Keratinocyte (primary cell): ENCODE data around the gene JMJD1C. TPM values are rescaled to one million over a fixed set of nuclear protein-coding genes. Genes with fewer than 3 reads are reported as not detected.
"Not testable (repeated sequence)": the region's sequence is repeated elsewhere in the genome, so short reads cannot be mapped to it uniquely, and the experiment has no call there.

Source experiments
- DNase-seq: peaks from one replicate; pipeline ENCODE4 v3.0.0-alpha.2; 2011; ENCODE audit warnings: low read depth, missing footprints, low spot score
- FAIRE-seq: peaks from 2 replicates; lab custom pipeline; 2011; peaks lifted over from hg19 to GRCh38; lab: Jason Lieb, UNC
- H2AFZ ChIP-seq: 2 replicates; pipeline ENCODE4 v1.6.0; 2012; ENCODE audit warnings: low read length, control low read depth, inconsistent platforms; ENCODE audit not compliant: control insufficient read depth
- H3K27ac ChIP-seq: 2 replicates; pipeline ENCODE4 v1.5.1; 2011; ENCODE audit warnings: low read length; ENCODE audit not compliant: control insufficient read depth, insufficient read depth
- H3K27me3 ChIP-seq: 3 replicates; pipeline ENCODE4 v1.6.0; 2011; ENCODE audit warnings: low read length; ENCODE audit not compliant: control insufficient read depth, insufficient read depth; ENCODE audit errors: extremely low read depth
- H3K36me3 ChIP-seq, 2 experiments: 2 replicates in 1 of 2; 3 replicates in 1 of 2; pipeline ENCODE4 v1.5.1; 2011; ENCODE audit warnings: low read length in 2 of 2, mild to moderate bottlenecking in 1 of 2; ENCODE audit not compliant: control insufficient read depth in 2 of 2, insufficient read depth in 2 of 2; ENCODE audit errors: extremely low read depth in 1 of 2
- H3K4me1 ChIP-seq: 3 replicates; pipeline ENCODE4 v1.5.1; 2011; ENCODE audit warnings: low read length; ENCODE audit not compliant: control insufficient read depth, insufficient read depth; ENCODE audit errors: extremely low read depth
- H3K4me2 ChIP-seq: 3 replicates; pipeline ENCODE4 v1.6.0; 2011; ENCODE audit warnings: low read depth, low read length; ENCODE audit not compliant: control insufficient read depth, insufficient read depth; ENCODE audit errors: extremely low read depth
- H3K4me3 ChIP-seq, 3 experiments: fragments of 200-600 bp in 1 of 3; sonication (generic) in 1 of 3; 2 replicates in 2 of 3; 3 replicates in 1 of 3; pipeline ENCODE4 v1.5.1; 2011 to 2016; ENCODE audit warnings: low read length in 3 of 3, mild to moderate bottlenecking in 3 of 3, control low read depth in 2 of 3, inconsistent platforms in 1 of 3, low read depth in 1 of 3, mixed read lengths in 1 of 3, mixed run types in 1 of 3, moderate library complexity in 1 of 3; ENCODE audit not compliant: control insufficient read depth in 2 of 3, insufficient read depth in 2 of 3; ENCODE audit errors: extremely low read depth in 1 of 3
- H3K79me2 ChIP-seq: 2 replicates; pipeline ENCODE4 v1.6.0; 2012; ENCODE audit warnings: low read length; ENCODE audit not compliant: control insufficient read depth, insufficient read depth
- H3K9ac ChIP-seq: 3 replicates; pipeline ENCODE4 v1.6.0; 2011; ENCODE audit warnings: low read length; ENCODE audit not compliant: control insufficient read depth, insufficient read depth; ENCODE audit errors: extremely low read depth
- H3K9me1 ChIP-seq: 3 replicates; pipeline ENCODE4 v1.6.0; 2011; ENCODE audit warnings: low read length; ENCODE audit not compliant: control insufficient read depth, insufficient read depth; ENCODE audit errors: extremely low read depth
- H3K9me3 ChIP-seq: 2 replicates; pipeline ENCODE4 v1.5.1; 2012; ENCODE audit warnings: low read depth, low read length; ENCODE audit not compliant: control insufficient read depth
- H4K20me1 ChIP-seq: 3 replicates; pipeline ENCODE4 v1.6.0; 2011; ENCODE audit warnings: low read length; ENCODE audit not compliant: control insufficient read depth, insufficient read depth; ENCODE audit errors: extremely low read depth
- EZH2 ChIP-seq: IDR thresholded peaks from one replicate; pipeline ENCODE4 v1.6.1; 2012; ENCODE audit warnings: inconsistent platforms, mild to moderate bottlenecking, low read length, moderate library complexity
- dilution Hi-C: fragments of 300-500 bp; cut with MboI; formaldehyde crosslinking; loops from one replicate; pipeline ENCODE4 v1.7.0; 2020; ENCODE audit warnings: low sequenced_read_pairs; ENCODE audit not compliant: extremely low pct_ligation_motif_present
- polyA plus RNA-seq, 5 experiments: library from polyadenylated mRNA; depleted of rRNA in 3 of 5; stranded (reverse) in 3 of 5; stranded (forward) in 1 of 5; unstranded in 1 of 5; fragments of >200 nt; gene quantifications; 1 replicate in 1 of 5; 2 replicates in 3 of 5; 3 replicates in 1 of 5; pipeline versions ENCODE4 v1.2.1 to v1.2.3, GENCODE V29; 2011 to 2012; ENCODE audit warnings: missing spikeins in 2 of 5, low read depth in 1 of 5, low replicate concordance in 1 of 5
- TF ChIP-seq, protein P1 (sequence below), 3 experiments: IDR thresholded peaks in 1 of 3; conservative IDR thresholded peaks in 1 of 3; optimal IDR thresholded peaks in 1 of 3; 2 replicates in 2 of 3; 3 replicates in 1 of 3; pipeline versions ENCODE3 to v1.5.1; 2011; ENCODE audit warnings: low read length in 3 of 3, mild to moderate bottlenecking in 3 of 3, moderate library complexity in 2 of 3, control low read depth in 1 of 3, inconsistent platforms in 1 of 3; ENCODE audit not compliant: insufficient read depth in 2 of 3; ENCODE audit errors: extremely low read depth in 1 of 3

JMJD1C gene
- polyA plus RNA-seq, 1 donor (not counting 4 experiments of a cell fraction or from before 2014, with no cell fraction given): 38.2 TPM

DNA sequence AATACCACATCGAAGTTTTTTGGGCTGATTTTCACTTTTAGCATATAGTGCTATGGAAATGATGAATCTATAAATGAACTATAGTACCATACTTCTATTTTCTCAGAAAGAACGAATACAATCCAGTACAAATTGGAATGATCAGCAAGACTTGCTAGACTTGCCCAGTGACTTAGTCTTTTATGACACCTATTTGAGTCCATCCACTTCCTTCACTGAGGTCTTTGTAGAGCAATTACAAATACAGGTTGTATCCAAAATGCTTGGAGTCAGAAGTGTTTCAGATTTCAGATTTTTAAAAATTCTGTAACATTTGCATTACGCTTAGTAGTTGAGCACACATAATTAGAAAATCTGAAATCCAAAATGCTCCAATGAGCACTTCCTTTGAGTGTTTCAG, 228.4 kb downstream of the JMJD1C start:
- H3K79me2 ChIP-seq: peaks cover 74% of the 10 kb centered on the region
- H3K4me1 ChIP-seq: peaks cover 24% of the 10 kb centered on the region
- DNase-seq (no peak), FAIRE-seq (no peak)
- no peaks in the 10 kb centered on the region for H3K9me3 ChIP-seq
- H3K9me1 ChIP-seq: no peaks in the 10 kb centered on the region
- H2AFZ ChIP-seq: no peak overlapping the region
- H3K4me3 ChIP-seq: no peak overlapping the region
- H3K9ac ChIP-seq: no peak overlapping the region
- H4K20me1 ChIP-seq: peaks cover 18% of the 10 kb centered on the region
- H3K27me3 ChIP-seq: no peaks in the 10 kb centered on the region
- dilution Hi-C loops: no loop called here
- H3K27ac ChIP-seq: peak overlapping the region; percentile 58
- H3K36me3 ChIP-seq: peaks cover 0 to 2% of the 10 kb centered on the region in 2 experiments
- peak overlapping the region; percentile 10 for H3K4me2 ChIP-seq
- TF ChIP-seq, protein P1, sequence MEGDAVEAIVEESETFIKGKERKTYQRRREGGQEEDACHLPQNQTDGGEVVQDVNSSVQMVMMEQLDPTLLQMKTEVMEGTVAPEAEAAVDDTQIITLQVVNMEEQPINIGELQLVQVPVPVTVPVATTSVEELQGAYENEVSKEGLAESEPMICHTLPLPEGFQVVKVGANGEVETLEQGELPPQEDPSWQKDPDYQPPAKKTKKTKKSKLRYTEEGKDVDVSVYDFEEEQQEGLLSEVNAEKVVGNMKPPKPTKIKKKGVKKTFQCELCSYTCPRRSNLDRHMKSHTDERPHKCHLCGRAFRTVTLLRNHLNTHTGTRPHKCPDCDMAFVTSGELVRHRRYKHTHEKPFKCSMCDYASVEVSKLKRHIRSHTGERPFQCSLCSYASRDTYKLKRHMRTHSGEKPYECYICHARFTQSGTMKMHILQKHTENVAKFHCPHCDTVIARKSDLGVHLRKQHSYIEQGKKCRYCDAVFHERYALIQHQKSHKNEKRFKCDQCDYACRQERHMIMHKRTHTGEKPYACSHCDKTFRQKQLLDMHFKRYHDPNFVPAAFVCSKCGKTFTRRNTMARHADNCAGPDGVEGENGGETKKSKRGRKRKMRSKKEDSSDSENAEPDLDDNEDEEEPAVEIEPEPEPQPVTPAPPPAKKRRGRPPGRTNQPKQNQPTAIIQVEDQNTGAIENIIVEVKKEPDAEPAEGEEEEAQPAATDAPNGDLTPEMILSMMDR (optimal IDR thresholded peaks at IDR 0.05 in 1 of 3, IDR thresholded peaks at IDR 0.05 in 1 of 3, conservative IDR thresholded peaks at IDR 0.05 in 1 of 3; ENCODE audit: extremely low read depth in 1 of 3, insufficient read depth in 2 of 3, low read length in 3 of 3): no peak
- no peak for TF ChIP-seq EZH2

DNA sequence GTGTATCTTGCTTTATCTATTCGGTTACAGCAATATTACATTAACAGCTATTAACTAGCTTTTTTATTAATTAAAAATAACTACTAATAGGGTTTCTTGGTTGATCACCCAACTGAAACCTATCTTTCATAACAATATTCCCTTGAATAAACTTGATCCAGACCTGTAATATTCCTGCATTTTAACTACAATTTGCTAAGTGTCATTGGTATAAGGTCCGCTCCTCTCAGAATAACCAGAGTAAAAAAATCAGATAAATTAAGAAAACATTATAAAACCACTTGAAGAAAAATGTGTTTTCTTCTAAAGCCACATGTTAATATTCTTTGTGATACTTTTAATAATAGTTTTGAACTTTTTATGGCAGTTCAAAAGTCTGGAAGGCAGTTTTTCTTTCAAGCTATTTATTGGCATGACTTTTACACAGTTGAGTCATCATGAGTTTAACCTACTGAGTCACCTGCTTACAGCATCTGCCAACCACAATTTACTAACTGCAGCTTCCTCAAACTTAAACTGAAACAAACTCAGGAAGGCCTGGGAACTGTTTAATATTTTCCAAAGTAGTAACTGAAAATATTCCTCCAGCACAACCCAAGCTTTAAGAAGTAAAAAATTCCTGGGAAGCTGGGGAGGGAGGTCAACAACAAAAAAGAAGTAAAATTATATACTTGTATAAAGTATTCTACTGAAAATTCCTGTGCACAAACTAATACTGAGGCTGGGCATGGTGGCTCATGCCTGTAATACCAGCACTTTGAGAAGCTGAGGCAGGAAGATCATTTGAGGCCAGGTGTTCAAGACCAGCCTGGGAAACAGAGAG, 229.5 kb downstream of the JMJD1C start:
- peak; percentile 63 for DNase-seq
- dilution Hi-C loops: no loop called here

DNA sequence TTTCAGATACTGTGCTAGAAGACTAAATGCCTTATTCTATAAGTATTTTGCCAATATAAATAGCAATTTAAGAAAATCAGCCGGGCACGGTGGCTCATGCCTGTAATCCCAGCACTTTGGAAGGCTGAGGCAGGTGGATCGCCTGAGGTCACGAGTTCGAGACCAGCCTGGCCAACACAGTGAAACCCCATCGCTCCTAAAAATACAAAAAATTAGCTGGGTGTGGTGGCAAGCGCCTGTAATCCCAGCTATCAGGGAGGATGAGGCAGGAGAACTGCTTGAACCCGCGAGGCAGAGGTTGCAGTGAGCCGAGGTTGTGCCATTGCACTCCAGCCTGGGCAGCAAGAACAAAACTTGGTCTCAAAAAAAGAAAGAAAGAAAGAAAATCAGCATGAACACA, 230.6 kb downstream of the JMJD1C start:
- Histone ChIP-seq H4K20me1 (peaks cover 16% of the 10 kb centered on the region), H3K4me1 (peaks cover 20% of the 10 kb centered on the region), H3K79me2 (peaks cover 72% of the 10 kb centered on the region)
- dilution Hi-C loops, H3K36me3 ChIP-seq, H3K9ac ChIP-seq, H3K4me3 ChIP-seq, H3K9me3 ChIP-seq, FAIRE-seq, H3K9me1 ChIP-seq, H3K4me2 ChIP-seq, H2AFZ ChIP-seq, H3K27ac ChIP-seq, DNase-seq, H3K27me3 ChIP-seq: not testable (repeated sequence)

More for the DNA sequence above, 229.5 kb downstream of the JMJD1C start:
- peak overlapping the region; percentile 54 for H3K4me2 ChIP-seq
- no peaks in the 10 kb centered on the region for H3K9me3 ChIP-seq
- no peak overlapping the region for H2AFZ ChIP-seq
- H3K27ac ChIP-seq: peak overlapping the region; percentile 58
- peaks cover 73% of the 10 kb centered on the region for H3K79me2 ChIP-seq
- H3K9me1 ChIP-seq: no peaks in the 10 kb centered on the region
- FAIRE-seq: peak; percentile 73
- H3K4me1 ChIP-seq: peaks cover 20% of the 10 kb centered on the region
- TF ChIP-seq, protein P1 (optimal IDR thresholded peaks at IDR 0.05 in 1 of 3, IDR thresholded peaks at IDR 0.05 in 1 of 3, conservative IDR thresholded peaks at IDR 0.05 in 1 of 3; ENCODE audit: extremely low read depth in 1 of 3, insufficient read depth in 2 of 3, low read length in 3 of 3): no peak
- no peak for TF ChIP-seq EZH2
- H4K20me1 ChIP-seq: peaks cover 18% of the 10 kb centered on the region
- no peak overlapping the region for H3K9ac ChIP-seq
- no peaks in the 10 kb centered on the region for H3K27me3 ChIP-seq
- peaks cover 0 to 2% of the 10 kb centered on the region in 2 experiments for H3K36me3 ChIP-seq
- no peak overlapping the region for H3K4me3 ChIP-seq
